GM18951 (cell line): ENCODE data around the gene LMLN.
"Not testable (repeated sequence)": the region's sequence is repeated elsewhere in the genome, so short reads cannot be mapped to it uniquely, and the experiment has no call there.

Experiments
- POLR2A ChIP-seq: IDR thresholded peaks from 4 replicates; pipeline ENCODE4 v1.6.1; 2011; ENCODE audit warnings: mild to moderate bottlenecking; ENCODE audit not compliant: insufficient read length, insufficient read depth; ENCODE audit errors: extremely low read depth
- in situ Hi-C: fragments of 300-500 bp; cut with MboI; formaldehyde crosslinking; loops from one replicate; pipeline ENCODE4 v1.12.0; 2022; ENCODE audit warnings: low sequenced_read_pairs, mixed read lengths, inconsistent platforms; ENCODE audit not compliant: unreplicated experiment

Gene LMLN

GRCh38 chr3:198025644-198026043 lies 65.6 kb downstream of the LMLN start:
- in situ Hi-C loops = no loop called here
- no peak for TF ChIP-seq POLR2A

GRCh38 chr3:198026620-198027019 lies 66.6 kb downstream of the LMLN start:
- TF ChIP-seq POLR2A = no peak
- in situ Hi-C loops = no loop called here

DNA sequence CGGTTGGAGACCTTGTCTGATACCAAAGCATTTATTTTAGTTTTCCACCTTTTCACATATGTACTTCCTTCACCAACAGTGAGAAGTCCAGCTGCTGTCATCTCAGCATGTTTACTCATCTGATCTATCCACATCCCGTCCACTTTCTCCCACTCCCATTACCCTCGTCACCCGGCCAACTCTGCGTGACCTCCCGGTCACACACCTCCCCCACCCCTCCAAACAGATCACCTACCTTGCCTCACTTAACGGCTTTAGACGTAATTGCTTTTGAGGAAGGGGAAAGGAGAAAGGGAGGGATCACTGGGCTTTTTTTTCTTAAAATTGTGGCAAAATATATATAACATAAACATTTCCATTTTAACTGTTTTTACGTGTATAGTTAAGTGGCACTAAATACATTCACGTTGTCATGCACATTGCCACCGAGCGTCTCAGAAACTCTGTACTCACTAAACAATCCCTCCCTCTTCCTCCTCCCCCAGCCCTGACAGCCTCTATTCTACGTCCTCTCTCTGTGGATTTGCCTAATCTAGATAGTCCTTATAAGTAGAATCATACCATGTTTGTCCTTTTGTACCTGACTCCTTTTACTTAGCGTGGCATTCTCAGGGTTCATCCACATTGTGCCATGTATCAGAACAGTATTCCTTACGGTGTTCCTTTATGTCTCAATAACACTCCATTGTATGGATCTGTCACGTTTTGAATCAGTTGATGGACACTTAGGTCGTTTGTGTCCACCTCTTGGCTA lies 67.2 kb downstream of the LMLN start:
- in situ Hi-C loops = no loop called here
- TF ChIP-seq POLR2A = no peak

DNA sequence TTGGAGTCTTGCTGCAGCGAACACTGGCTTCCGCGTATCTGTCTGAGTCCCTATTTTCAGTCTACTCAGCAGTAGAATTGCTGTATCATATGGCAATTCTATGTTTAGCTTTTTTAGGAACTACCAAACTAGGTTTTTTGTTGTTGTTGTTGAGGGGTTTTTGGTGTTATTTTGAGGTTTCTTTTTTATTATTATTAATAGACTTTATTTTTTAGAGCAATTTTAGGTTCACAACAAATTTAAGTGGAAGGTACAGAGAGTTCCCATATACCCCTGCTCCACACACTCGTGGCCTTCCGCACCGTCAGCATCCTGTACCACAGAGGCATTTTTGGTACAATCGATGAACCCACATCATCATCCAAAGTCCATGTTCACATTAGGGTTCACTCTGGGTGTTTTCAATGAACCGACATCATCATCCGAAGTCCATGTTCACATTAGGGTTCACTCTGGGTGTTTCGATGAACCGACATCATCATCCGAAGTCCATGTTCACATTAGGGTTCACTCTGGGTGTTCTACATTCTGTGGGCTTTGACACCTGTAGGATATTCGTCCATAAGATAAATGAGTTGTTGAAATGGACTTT lies 67.9 kb downstream of the LMLN start:
- in situ Hi-C loops = no loop called here
- no peak for TF ChIP-seq POLR2A

DNA sequence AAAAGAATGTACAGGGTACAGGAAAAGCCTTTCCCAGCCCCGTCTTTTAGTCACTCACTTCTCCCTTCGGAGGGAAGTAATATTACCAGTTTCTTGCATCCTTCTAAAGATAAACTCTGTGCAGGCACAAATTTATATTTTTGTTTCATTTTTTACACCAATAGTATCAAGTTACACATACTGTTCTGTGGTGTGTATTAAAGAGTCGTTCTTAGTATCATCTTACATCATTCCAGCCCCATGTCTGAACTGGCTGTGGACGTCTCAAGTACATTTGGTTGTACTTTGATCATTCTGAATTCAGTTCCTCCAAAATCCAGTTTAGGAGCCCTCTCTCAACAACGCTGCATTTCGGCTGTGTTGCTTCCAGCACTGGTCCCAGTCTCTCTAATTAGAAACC lies 68.7 kb downstream of the LMLN start:
- in situ Hi-C loops = no loop called here
- no peak for TF ChIP-seq POLR2A

GRCh38 chr3:198030125-198030524 lies 70.1 kb downstream of the LMLN start:
- in situ Hi-C loops = no loop called here
- TF ChIP-seq POLR2A = no peak

DNA sequence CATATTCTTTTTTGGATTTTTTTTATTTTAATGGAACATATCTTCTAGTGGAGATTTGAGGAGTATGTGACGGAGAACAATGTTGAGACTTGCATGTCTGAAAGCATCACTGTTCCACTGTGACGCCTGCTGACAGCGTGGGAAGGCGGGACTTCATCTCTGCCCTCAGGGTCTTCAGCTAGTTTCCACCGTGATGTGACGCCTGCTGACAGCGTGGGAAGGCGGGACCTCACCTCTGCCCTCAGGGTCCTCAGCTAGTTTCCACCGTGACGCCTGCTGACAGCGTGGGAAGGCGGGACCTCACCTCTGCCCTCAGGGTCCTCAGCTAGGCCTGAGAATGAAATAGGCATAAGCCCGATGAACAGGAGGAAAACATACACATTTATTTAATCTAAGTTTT lies 70.7 kb downstream of the LMLN start:
- no peak for TF ChIP-seq POLR2A
- in situ Hi-C loops = no loop called here

- no peak for TF ChIP-seq POLR2A
- in situ Hi-C loops = no loop called here
Observed at GRCh38 chr3:198032039-198032936, 72.3 kb downstream of the LMLN start.

DNA sequence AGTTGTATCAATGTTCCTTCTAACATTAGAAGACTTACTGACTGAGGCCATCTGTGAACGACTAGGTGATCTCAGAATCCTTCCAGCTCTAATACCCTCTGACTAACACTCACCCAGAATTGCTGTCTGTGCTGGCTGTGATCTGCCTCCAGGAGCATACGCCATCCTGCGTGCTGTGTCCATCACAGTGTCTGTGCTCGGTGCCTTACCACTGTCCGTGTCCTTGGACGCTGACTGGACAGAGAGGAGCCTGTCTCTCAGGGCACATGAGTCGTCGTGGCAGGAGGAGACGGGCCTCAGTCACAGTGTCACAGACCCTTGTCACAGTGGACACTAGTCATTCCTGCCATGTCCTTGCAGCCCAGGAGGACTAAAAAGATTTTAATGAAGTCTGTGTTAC lies 83.1 kb downstream of the LMLN start:
- in situ Hi-C loops = no loop called here
- no peak for TF ChIP-seq POLR2A

DNA sequence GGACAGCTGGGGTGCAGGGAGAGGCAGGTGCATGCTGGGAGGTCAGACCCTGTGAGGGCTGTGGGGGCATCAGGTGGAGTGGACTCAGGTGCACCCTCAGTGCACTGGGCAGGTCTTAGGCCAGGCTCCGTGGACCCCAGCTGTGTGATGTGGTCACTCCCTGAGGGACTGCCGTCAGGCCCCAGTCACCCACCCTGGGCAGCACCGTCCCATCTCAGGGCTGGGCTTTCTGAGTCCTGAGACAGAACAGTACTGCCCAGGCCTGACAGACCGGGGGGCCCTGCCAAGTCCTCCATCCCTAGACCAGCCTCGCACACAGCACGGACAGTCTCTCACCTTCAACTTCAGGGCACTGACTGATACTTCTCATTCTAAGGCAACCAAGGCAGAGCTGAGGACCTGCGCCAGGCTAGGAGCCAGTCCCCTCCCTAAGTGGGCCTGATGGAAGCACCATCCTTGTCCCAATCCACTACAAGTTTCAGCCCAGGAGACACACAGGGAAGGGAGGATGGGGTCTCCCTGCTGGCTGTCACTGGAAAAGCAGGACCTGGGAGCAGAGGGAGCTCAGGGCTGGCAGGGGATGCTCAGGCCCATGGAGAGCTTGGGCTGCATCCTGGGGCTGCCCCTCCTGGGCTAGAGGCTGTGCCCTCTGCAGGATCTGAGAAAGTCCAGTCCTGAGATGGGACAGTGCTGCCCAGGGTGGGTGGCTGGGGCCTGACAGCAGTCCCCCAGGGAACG lies 86.3 kb downstream of the LMLN start:
- in situ Hi-C loops = no loop called here
- TF ChIP-seq POLR2A = no peak

DNA sequence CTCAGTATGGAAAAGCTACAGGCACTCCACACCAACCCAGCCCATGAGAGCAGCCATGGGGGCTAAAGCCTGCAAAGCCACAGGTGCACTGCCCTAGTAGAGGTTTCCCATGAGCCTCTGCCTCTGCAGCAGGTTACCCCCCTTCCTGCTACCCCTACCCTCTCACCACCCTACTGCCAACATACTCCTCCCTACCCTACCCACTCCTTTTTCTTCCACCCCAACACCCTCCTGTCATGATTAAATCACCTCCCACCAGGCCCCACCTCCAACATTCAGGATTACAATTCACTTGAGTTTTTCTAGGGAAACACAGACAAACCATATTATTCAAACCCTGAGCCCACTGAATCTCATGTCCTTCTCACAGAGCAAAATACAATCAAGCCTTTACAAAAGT lies 88.4 kb downstream of the LMLN start:
- TF ChIP-seq POLR2A = no peak
- in situ Hi-C loops = no loop called here

DNA sequence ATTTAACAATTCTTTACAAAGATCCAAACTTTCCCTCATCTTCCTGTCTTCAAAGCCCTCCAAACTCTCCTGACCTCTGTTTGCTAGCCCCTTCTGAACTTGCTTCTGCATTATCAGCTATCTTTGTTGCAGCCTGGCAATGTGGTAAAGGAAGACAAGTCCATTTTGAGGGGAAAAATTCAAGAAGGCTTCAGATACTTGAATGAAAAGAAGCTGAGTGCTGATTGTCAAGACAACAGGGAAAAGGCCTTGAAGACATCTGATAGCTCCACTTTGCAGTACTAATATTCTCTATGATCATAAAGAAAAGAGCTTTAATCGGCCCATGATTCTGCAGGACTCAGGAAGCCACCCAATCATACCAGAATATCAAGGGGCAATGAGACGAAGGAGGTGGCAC lies 91.8 kb downstream of the LMLN start:
- in situ Hi-C loops = no loop called here

GRCh38 chr3:198053462-198053861 lies 93.4 kb downstream of the LMLN start:
- in situ Hi-C loops = not testable (repeated sequence)

More for the DNA sequence above, 91.8 kb downstream of the LMLN start:
- TF ChIP-seq POLR2A = no peak
